CD4-positive, alpha-beta memory T cell (primary cell): ENCODE results near the gene PAX8. TPM values are rescaled to one million over a fixed set of nuclear protein-coding genes. Genes with fewer than 3 reads are reported as not detected.

Experiments
- CTCF ChIA-PET: fragments of 350-600 bp; sonication (Branson Sonifier 250); formaldehyde crosslinking; loops from one replicate; lab custom pipeline; 2021; ENCODE audit warnings: inconsistent platforms; ENCODE audit not compliant: partially characterized antibody; lab: Charles Lee
- POLR2A ChIA-PET: fragments of 350-600 bp; sonication (Branson Sonifier 250); formaldehyde crosslinking; loops from one replicate; lab custom pipeline; 2021; ENCODE audit not compliant: partially characterized antibody; lab: Charles Lee
- DNase-seq, 5 donors: peaks; one replicate each; pipeline versions ENCODE4 v3.0.0 to v3.0.0-alpha.2; 2020 to 2022; ENCODE audit warnings: mixed read lengths in 1 of 5
- H3K27ac ChIP-seq: one replicate; pipeline ENCODE4 v1.7.0; 2013; ENCODE audit warnings: low read depth, low read length
- H3K27me3 ChIP-seq: 2 replicates; pipeline ENCODE4 v1.7.0; 2013; ENCODE audit warnings: mild to moderate bottlenecking, low read length, moderate library complexity; ENCODE audit not compliant: insufficient read depth
- H3K36me3 ChIP-seq: 2 replicates; pipeline ENCODE4 v1.7.0; 2013; ENCODE audit warnings: mild to moderate bottlenecking, low read length, moderate library complexity; ENCODE audit not compliant: insufficient read depth
- H3K4me1 ChIP-seq: 2 replicates; pipeline ENCODE4 v1.7.0; 2013; ENCODE audit warnings: mild to moderate bottlenecking, low read length, moderate library complexity; ENCODE audit not compliant: insufficient read depth
- H3K4me3 ChIP-seq, 2 donors: one replicate each; pipeline ENCODE4 v1.7.0; 2013; ENCODE audit warnings: low read length in 2 of 2, mild to moderate bottlenecking in 1 of 2
- H3K9me3 ChIP-seq, 2 donors: one replicate each; pipeline ENCODE4 v1.7.0; 2013; ENCODE audit warnings: low read length in 2 of 2, control low read depth in 1 of 2; ENCODE audit not compliant: control insufficient read depth in 1 of 2
- H3K27ac Mint-ChIP-seq, 7 donors: one replicate each; pipeline ENCODE4 v1.8.0; 2020 to 2021; ENCODE audit warnings: mixed read lengths in 7 of 7, mild to moderate bottlenecking in 6 of 7, inconsistent platforms in 3 of 7, moderate library complexity in 3 of 7
- H3K27me3 Mint-ChIP-seq, 2 donors: one replicate each; pipeline ENCODE4 v1.8.0; 2020 to 2021; ENCODE audit warnings: mixed read lengths in 2 of 2
- H3K36me3 Mint-ChIP-seq, 2 donors: one replicate each; pipeline ENCODE4 v1.8.0; 2020 to 2021; ENCODE audit warnings: mixed read lengths in 2 of 2, inconsistent platforms in 1 of 2, mild to moderate bottlenecking in 1 of 2
- H3K4me1 Mint-ChIP-seq, 4 donors: one replicate each; pipeline ENCODE4 v1.8.0; 2020 to 2021; ENCODE audit warnings: mixed read lengths in 4 of 4, mild to moderate bottlenecking in 1 of 4
- H3K4me3 Mint-ChIP-seq, 8 donors: one replicate each; pipeline ENCODE4 v1.8.0; 2020 to 2021; ENCODE audit warnings: mixed read lengths in 8 of 8, mild to moderate bottlenecking in 7 of 8, moderate library complexity in 6 of 8, inconsistent platforms in 3 of 8
- H3K9me3 Mint-ChIP-seq, 8 donors: one replicate each; pipeline ENCODE4 v1.8.0; 2020 to 2021; ENCODE audit warnings: mixed read lengths in 8 of 8, mild to moderate bottlenecking in 5 of 8, inconsistent platforms in 3 of 8, moderate library complexity in 1 of 8
- intact Hi-C: fragments of 100-400 bp; cut with micrococcal nuclease; formaldehyde crosslinking; loops from one replicate; pipeline ENCODE4 v1.15.1; 2023
- polyA plus RNA-seq, 2 donors: library from polyadenylated mRNA; unstranded; fragments of 300-500 nt; fragmentation: Illumina TruSeq; gene quantifications; one replicate each; pipeline ENCODE4 v1.2.3, GENCODE V29; 2021
- total RNA-seq, 2 experiments: library from RNA; stranded (reverse); gene quantifications; one replicate each; pipeline ENCODE4 v1.2.3, GENCODE V29; 2021

Gene PAX8
- total and polyA plus RNA-seq, 4 experiments from 2014 or later: 0.19 to 2.3 (median 1.3) TPM

DNA sequence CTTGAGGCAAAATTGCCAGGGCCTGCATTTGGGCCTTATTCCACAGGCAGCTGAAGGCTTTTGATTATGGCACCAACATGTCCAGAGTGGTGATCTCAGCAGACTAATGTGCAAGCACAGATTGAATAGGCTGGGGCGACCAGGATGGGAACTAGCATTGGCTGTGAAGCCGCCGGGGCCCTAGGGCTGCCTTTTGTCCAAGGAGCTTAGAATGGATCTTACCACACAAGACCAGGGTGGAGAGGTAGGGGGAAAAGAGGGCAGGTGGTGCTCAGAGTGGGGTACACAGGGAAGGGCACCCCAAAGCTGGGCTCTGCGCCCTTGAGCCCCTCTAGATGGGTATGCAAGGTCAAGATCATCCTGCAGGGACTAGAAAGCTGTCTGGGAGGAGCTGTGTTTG, 81.9 kb downstream of the PAX8 start:
- DNase-seq: no peak
- H3K4me3 Mint-ChIP-seq: no peak overlapping the region
- POLR2A ChIA-PET: interaction anchor here (0.8 to 5.5 kb wide), 4 partner anchors 16 to 59 kb away, joined by 3 to 48 read pairs (median 8); no protein-coding TSS in a partner anchor
- intact Hi-C loops: no loop called here
- H3K9me3 ChIP-seq: no peaks in the 10 kb centered on the region
- H3K27ac Mint-ChIP-seq: peak overlapping the region in 5 of 7 donors; percentile 39 to 78 (median 58)
- H3K27me3 Mint-ChIP-seq: no peaks in the 10 kb centered on the region
- peaks cover 48 to 84% of the 10 kb centered on the region in 2 donors for H3K36me3 Mint-ChIP-seq
- no peak overlapping the region for H3K4me3 ChIP-seq
- peaks cover 89% of the 10 kb centered on the region for H3K36me3 ChIP-seq
- peaks cover 9% of the 10 kb centered on the region for H3K4me1 ChIP-seq
- H3K9me3 Mint-ChIP-seq: peaks cover 0 to 1% (median 0%) of the 10 kb centered on the region in 8 donors
- H3K4me1 Mint-ChIP-seq: peaks cover 6 to 39% (median 11%) of the 10 kb centered on the region in 4 donors
- H3K27me3 ChIP-seq: no peaks in the 10 kb centered on the region
- no peak overlapping the region for H3K27ac ChIP-seq
- CTCF ChIA-PET: interaction anchor here (0.8 to 18.2 kb wide), 4 partner anchors 20 to 135 kb away, joined by 3 to 662 read pairs (median 120); partner anchors contain the start of gene PSD4

DNA sequence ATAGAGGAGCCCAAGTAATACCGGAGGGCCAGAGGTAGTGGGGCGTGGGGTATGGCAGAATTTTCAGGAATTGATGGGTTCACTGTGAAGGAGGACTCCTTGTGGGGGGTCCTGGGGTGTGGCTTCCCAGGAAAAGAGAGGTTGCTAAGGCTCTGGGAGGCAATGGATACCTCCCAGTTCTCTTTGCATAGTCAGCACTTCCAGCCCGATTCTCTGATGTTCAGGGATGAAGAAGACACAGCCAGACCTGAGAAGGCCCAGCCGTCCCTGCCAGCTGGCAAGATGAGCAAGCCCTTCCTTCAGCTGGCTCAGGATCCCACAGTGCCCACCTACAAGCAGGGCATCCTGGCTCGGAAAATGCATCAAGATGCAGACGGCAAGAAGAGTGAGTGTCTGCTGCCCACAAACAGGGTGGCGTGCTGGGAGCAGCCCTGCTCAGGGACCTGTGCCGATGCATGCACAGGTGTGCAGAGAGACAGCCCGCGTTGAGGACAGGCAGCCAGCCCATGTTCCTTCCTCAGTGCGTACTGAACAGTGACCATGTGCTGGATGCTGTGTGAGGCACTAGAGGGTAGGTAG, 82.7 kb downstream of the PAX8 start:
- ChIA-PET POLR2A (interaction anchor here (1.0 to 1.8 kb wide), 3 partner anchors 13 to 20 kb away, joined by 3 to 12 read pairs (median 5); no protein-coding TSS in a partner anchor), CTCF (interaction anchor here (0.6 to 18.2 kb wide), 5 partner anchors 19 to 57 kb away, joined by 3 to 662 read pairs (median 6); partner anchors contain the start of gene PSD4)
- Mint-ChIP-seq H3K4me3 (no peak overlapping the region), H3K27ac (peak overlapping the region; percentile 11 to 89 (median 70)), H3K4me1 (peaks cover 6 to 39% (median 11%) of the 10 kb centered on the region in 4 donors), H3K36me3 (peaks cover 45 to 87% of the 10 kb centered on the region in 2 donors), H3K9me3 (peaks cover 0 to 1% (median 0%) of the 10 kb centered on the region in 8 donors), H3K27me3 (no peaks in the 10 kb centered on the region)
- Histone ChIP-seq H3K27me3 (no peaks in the 10 kb centered on the region), H3K9me3 (no peaks in the 10 kb centered on the region), H3K27ac (no peak overlapping the region), H3K4me3 (no peak overlapping the region), H3K4me1 (peaks cover 11% of the 10 kb centered on the region), H3K36me3 (peaks cover 86% of the 10 kb centered on the region)
- intact Hi-C loops: no loop called here
- no peak for DNase-seq

DNA sequence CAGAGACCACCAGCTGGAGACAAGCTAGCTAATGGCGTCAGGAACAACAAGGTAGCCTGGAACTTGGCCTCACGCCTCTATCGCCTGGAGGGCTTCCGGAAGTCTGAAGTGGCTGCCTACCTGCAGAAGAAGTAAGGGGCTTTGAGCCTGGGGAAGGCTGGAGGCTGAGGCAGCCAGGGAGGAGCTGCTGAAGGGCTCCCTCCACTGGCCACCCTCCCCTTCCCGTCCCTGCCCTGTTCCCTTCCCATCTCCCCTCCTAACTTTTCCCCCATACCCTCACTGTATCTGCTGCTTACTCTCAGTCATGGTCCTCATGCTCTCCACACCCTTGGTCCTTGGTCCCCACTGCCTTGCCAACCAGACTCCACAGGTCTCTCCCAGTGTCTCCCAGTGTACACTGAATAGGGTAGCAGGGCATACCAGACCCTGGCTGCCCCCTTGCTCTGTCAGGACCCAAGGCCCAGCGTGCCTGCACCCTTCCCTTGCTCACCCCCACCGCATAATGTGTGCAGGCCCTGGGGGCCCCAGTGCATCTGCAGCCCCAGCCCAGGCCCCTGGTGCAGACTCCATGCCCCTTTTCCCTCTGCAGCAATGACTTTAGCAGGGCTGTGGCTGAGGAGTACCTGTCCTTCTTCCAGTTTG, 86.1 kb downstream of the PAX8 start:
- Mint-ChIP-seq H3K36me3 (peaks cover 44 to 89% of the 10 kb centered on the region in 2 donors), H3K4me1 (peaks cover 24 to 65% (median 34%) of the 10 kb centered on the region in 4 donors), H3K4me3 (no peak overlapping the region), H3K27ac (peak overlapping the region in 3 of 7 donors; percentile 42 to 83 (median 57)), H3K27me3 (no peaks in the 10 kb centered on the region), H3K9me3 (peaks cover 0 to 1% (median 0%) of the 10 kb centered on the region in 8 donors)
- POLR2A ChIA-PET: no interaction called here
- Histone ChIP-seq H3K4me3 (no peak overlapping the region), H3K9me3 (no peaks in the 10 kb centered on the region), H3K27ac (no peak overlapping the region), H3K4me1 (peaks cover 23% of the 10 kb centered on the region), H3K36me3 (peaks cover 66% of the 10 kb centered on the region), H3K27me3 (no peaks in the 10 kb centered on the region)
- intact Hi-C loops: no loop called here
- no peak for DNase-seq
- CTCF ChIA-PET: interaction anchor here (1.0 to 18.2 kb wide), 5 partner anchors 11 to 54 kb away, joined by 3 to 662 read pairs (median 6); partner anchors contain the start of gene PSD4

DNA sequence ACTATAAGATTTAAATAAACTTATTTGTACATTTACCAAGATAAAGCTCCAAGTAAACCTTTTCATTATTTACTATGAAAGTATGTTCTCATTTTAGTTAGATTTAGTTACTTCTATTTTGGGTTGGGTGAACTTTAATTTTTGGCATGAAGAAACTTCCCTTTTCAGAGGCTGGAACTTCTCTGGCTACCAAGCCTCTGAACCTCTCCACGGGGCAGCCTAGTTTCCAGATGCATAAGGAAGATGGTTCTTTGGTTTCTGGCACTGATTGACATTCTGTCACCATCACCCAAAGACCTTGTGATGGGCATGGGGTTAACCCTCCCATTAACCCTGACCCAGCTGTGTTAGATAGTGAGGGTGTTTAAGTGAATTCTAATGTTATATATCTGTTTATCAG, 87.8 kb downstream of the PAX8 start:
- CTCF ChIA-PET: interaction anchor here (1.0 to 18.2 kb wide), 8 partner anchors 8 to 200 kb away, joined by 3 to 662 read pairs (median 4); partner anchors contain the start of gene PSD4
- Mint-ChIP-seq H3K4me3 (no peak overlapping the region), H3K36me3 (peaks cover 37 to 87% of the 10 kb centered on the region in 2 donors), H3K27me3 (no peaks in the 10 kb centered on the region), H3K4me1 (peaks cover 30 to 65% (median 41%) of the 10 kb centered on the region in 4 donors), H3K9me3 (no peaks in the 10 kb centered on the region), H3K27ac (peak overlapping the region in 5 of 7 donors; percentile 33 to 87 (median 69))
- intact Hi-C loops: no loop called here
- no peak overlapping the region for H3K27ac ChIP-seq
- DNase-seq: no peak
- no peak overlapping the region for H3K4me3 ChIP-seq
- peaks cover 31% of the 10 kb centered on the region for H3K4me1 ChIP-seq
- peaks cover 64% of the 10 kb centered on the region for H3K36me3 ChIP-seq
- H3K27me3 ChIP-seq: no peaks in the 10 kb centered on the region
- POLR2A ChIA-PET: interaction anchor here (1.2 kb wide), 1 partner anchor 9 kb away, joined by 4 read pairs; no protein-coding TSS in a partner anchor
- no peaks in the 10 kb centered on the region for H3K9me3 ChIP-seq

DNA sequence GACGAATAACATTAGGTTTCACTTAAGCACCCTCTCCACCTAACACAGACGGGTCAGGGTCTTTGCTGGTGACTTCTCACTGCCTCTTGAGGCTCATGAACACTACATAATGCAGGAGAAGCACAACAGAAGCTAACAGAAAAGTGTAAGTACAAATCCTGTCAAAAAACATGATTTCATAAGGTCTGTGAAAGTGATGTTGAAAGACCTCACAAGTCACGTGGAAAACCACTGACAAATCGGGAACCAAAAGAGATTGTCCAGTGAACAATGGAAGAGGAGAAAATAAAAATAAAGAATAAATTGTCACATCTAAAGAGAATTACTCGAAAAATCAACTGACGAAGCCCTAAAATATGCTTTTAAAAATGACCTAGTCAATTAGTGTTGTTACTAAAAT, 91.0 kb downstream of the PAX8 start:
- Histone ChIP-seq H3K27ac (no peak overlapping the region), H3K27me3 (no peaks in the 10 kb centered on the region), H3K4me1 (peaks cover 60% of the 10 kb centered on the region), H3K36me3 (peaks cover 60% of the 10 kb centered on the region), H3K9me3 (no peaks in the 10 kb centered on the region), H3K4me3 (no peak overlapping the region)
- Mint-ChIP-seq H3K36me3 (peaks cover 34 to 80% of the 10 kb centered on the region in 2 donors), H3K4me3 (peak overlapping the region in 3 of 8 donors; percentile 8 to 52 (median 34)), H3K27ac (peak overlapping the region; percentile 22 to 82 (median 65)), H3K4me1 (peaks cover 46 to 71% (median 59%) of the 10 kb centered on the region in 4 donors), H3K27me3 (no peaks in the 10 kb centered on the region), H3K9me3 (no peaks in the 10 kb centered on the region)
- ChIA-PET POLR2A (interaction anchor here (2.0 kb wide), 1 partner anchor 14 kb away, joined by 6 read pairs; the partner anchor contains the start of gene PSD4), CTCF (interaction anchor here (0.7 to 1.9 kb wide), 3 partner anchors 12 to 51 kb away, joined by 4 to 7 read pairs (median 7); no protein-coding TSS in a partner anchor)
- DNase-seq: no peak
- intact Hi-C loops: no loop called here

DNA sequence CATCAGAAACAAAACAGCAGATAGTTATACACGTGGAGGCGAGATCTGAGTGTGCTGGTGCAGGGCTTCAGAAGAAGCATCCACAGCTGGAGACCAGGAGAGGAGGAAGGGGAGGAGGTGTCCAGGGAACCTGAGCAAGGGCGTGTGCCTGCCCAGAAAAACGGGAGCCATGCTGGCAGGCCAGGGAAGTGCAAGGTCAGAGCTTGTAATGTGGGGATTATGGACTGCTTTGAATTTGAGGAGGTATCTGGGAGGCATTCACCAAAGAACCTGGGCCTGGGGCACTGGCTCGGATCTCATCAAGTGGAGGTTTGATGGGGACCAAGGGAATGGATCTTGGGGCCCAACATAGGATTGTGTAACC, 92.3 kb downstream of the PAX8 start:
- H3K9me3 Mint-ChIP-seq: no peaks in the 10 kb centered on the region
- no peaks in the 10 kb centered on the region for H3K27me3 Mint-ChIP-seq
- CTCF ChIA-PET: interaction anchor here (1.0 kb wide), 1 partner anchor 48 kb away, joined by 4 read pairs; no protein-coding TSS in a partner anchor
- Histone ChIP-seq H3K36me3 (peaks cover 57% of the 10 kb centered on the region), H3K27me3 (no peaks in the 10 kb centered on the region), H3K4me1 (peaks cover 73% of the 10 kb centered on the region), H3K27ac (no peak overlapping the region), H3K9me3 (no peaks in the 10 kb centered on the region), H3K4me3 (no peak overlapping the region)
- H3K27ac Mint-ChIP-seq: peak overlapping the region; percentile 52 to 87 (median 75)
- intact Hi-C loops: no loop called here
- POLR2A ChIA-PET: interaction anchor here (1.7 to 2.0 kb wide), 2 partner anchors 10 to 12 kb away, joined by 3 to 6 read pairs; partner anchors contain the start of gene PSD4
- peak overlapping the region in 6 of 8 donors; percentile 5 to 68 (median 37) for H3K4me3 Mint-ChIP-seq
- H3K4me1 Mint-ChIP-seq: peaks cover 55 to 85% (median 72%) of the 10 kb centered on the region in 4 donors
- DNase-seq: no peak
- H3K36me3 Mint-ChIP-seq: peaks cover 36 to 81% of the 10 kb centered on the region in 2 donors
